SU-DHL-6 (cell line): ENCODE results near the gene TRIP6.

Source experiments
- EZH2phosphoT487 ChIP-seq: fragments of 200-600 bp; sonication (generic), shearing (Covaris generic); conservative IDR thresholded peaks from 2 replicates; pipeline ENCODE4 v1.6.1; 2018; ENCODE audit warnings: mild to moderate bottlenecking, antibody characterized with exemption, low read length, moderate library complexity, mixed read lengths
- TF ChIP-seq, protein P1 (sequence below): fragments of 200-600 bp; sonication (generic); IDR thresholded peaks from one replicate; pipeline ENCODE4 v1.5.1; 2017; ENCODE audit warnings: antibody characterized with exemption, mild to moderate bottlenecking, low read length, moderate library complexity; ENCODE audit not compliant: insufficient read depth, poor library complexity, severe bottlenecking

DNA sequence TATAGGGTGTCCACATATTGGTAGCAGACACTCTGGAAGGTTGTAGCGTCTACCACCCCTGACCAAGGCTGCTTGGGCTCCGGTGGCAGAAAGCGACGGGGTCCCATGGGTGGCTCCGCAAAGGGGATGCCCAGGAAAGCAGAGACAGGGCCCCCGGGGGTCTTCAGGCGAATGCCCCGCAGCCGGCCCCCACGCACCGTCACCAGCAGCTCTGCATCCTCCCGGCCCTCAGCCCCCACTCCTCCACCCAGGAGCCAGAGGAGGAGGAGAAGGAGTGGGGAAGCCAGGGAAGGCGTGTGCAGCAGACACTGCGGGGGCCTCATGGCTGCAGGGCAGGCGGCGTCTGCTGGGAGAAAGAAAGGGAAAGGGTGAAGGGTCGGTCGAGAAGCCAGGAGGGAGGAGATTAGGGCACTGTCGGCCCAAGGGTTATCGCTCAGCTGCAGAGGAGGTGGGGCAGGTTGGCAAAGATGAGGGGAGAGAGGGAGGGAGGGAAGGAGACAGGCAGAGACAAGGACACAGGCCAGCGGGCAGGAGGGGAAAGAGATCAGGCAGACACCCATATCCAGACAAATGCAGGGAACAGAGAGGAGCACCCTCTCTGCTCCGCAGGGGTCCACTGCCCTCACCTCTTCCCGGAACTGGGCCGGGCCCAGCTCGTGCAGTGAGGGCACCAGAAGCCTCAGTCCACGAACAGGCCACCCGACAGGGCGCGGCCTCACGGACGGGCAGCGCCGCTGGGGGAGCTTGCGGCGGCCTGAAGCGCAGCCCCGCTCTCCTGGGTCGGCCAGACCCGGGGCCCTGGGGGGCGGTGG lies 26.9 kb downstream of the TRIP6 start:
- TF ChIP-seq, protein P1, sequence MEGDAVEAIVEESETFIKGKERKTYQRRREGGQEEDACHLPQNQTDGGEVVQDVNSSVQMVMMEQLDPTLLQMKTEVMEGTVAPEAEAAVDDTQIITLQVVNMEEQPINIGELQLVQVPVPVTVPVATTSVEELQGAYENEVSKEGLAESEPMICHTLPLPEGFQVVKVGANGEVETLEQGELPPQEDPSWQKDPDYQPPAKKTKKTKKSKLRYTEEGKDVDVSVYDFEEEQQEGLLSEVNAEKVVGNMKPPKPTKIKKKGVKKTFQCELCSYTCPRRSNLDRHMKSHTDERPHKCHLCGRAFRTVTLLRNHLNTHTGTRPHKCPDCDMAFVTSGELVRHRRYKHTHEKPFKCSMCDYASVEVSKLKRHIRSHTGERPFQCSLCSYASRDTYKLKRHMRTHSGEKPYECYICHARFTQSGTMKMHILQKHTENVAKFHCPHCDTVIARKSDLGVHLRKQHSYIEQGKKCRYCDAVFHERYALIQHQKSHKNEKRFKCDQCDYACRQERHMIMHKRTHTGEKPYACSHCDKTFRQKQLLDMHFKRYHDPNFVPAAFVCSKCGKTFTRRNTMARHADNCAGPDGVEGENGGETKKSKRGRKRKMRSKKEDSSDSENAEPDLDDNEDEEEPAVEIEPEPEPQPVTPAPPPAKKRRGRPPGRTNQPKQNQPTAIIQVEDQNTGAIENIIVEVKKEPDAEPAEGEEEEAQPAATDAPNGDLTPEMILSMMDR: no peak
- no peak for TF ChIP-seq EZH2phosphoT487
